HEK293T (cell line): ENCODE results near the gene TTC16.

Source experiments
- CTCF ChIA-PET: fragments of 350-600 bp; formaldehyde crosslinking; extraction: SDS; loops from one replicate; lab custom pipeline; 2021; ENCODE audit warnings: antibody characterized with exemption, inconsistent platforms; lab: Yijun Ruan, JAX
- POLR2A ChIA-PET: fragments of 350-600 bp; formaldehyde crosslinking; extraction: SDS; loops from one replicate; lab custom pipeline; 2020; ENCODE audit warnings: antibody characterized with exemption, inconsistent platforms; lab: Yijun Ruan, JAX
- DNase-seq: peaks from one replicate; pipeline ENCODE4 v3.0.0; 2012; ENCODE audit warnings: mixed read lengths; ENCODE audit errors: extremely low spot score
- ARNT ChIP-seq: fragments of 450-650 bp; IDR thresholded peaks from 2 replicates; pipeline ENCODE4 v1.6.1; 2017; ENCODE audit warnings: mild to moderate bottlenecking
- BHLHE40 ChIP-seq: fragments of 450-650 bp; IDR thresholded peaks from 2 replicates; pipeline ENCODE4 v1.6.1; 2016; ENCODE audit warnings: mild to moderate bottlenecking, moderate library complexity, borderline replicate concordance
- CTBP1 ChIP-seq: fragments of 450-650 bp; IDR thresholded peaks from 2 replicates; pipeline ENCODE4 v1.6.1; 2016; ENCODE audit warnings: borderline replicate concordance
- ELF4 ChIP-seq: fragments of 450-650 bp; IDR thresholded peaks from 2 replicates; pipeline ENCODE4 v1.6.1; 2017; ENCODE audit warnings: antibody characterized with exemption
- FOXA1 ChIP-seq: fragments of 450-650 bp; IDR thresholded peaks from 2 replicates; pipeline ENCODE4 v1.6.1; 2016; ENCODE audit warnings: mild to moderate bottlenecking
- FOXK2 ChIP-seq: fragments of 450-650 bp; IDR thresholded peaks from 2 replicates; pipeline ENCODE4 v1.6.1; 2016; ENCODE audit warnings: mild to moderate bottlenecking
- FOXM1 ChIP-seq: fragments of 450-650 bp; IDR thresholded peaks from 2 replicates; pipeline ENCODE4 v1.6.1; 2017; ENCODE audit warnings: mild to moderate bottlenecking, borderline replicate concordance
- HDGF ChIP-seq: fragments of 450-650 bp; IDR thresholded peaks from 2 replicates; pipeline ENCODE4 v1.6.1; 2017; ENCODE audit warnings: antibody characterized with exemption, borderline replicate concordance
- L3MBTL2 ChIP-seq: fragments of 450-650 bp; conservative IDR thresholded peaks from 2 replicates; pipeline ENCODE4 v1.6.1; 2016; ENCODE audit warnings: mild to moderate bottlenecking
- LEF1 ChIP-seq: fragments of 450-650 bp; IDR thresholded peaks from 2 replicates; pipeline ENCODE4 v1.6.1; 2017; ENCODE audit warnings: mild to moderate bottlenecking, borderline replicate concordance
- NFRKB ChIP-seq: fragments of 450-650 bp; IDR thresholded peaks from 2 replicates; pipeline ENCODE4 v1.6.1; 2016; ENCODE audit warnings: mild to moderate bottlenecking, moderate library complexity
- PKNOX1 ChIP-seq: fragments of 450-650 bp; IDR thresholded peaks from 2 replicates; pipeline ENCODE4 v1.6.1; 2016
- SP1 ChIP-seq: fragments of 450-650 bp; IDR thresholded peaks from 2 replicates; pipeline ENCODE4 v1.6.1; 2017
- SUZ12 ChIP-seq: fragments of 450-650 bp; IDR thresholded peaks from 2 replicates; pipeline ENCODE4 v1.6.1; 2016; ENCODE audit warnings: mild to moderate bottlenecking
- TARDBP ChIP-seq: fragments of 450-650 bp; IDR thresholded peaks from 2 replicates; pipeline ENCODE4 v1.6.1; 2016
- ZNF384 ChIP-seq: fragments of 450-650 bp; IDR thresholded peaks from 2 replicates; pipeline ENCODE4 v1.6.1; 2016

Gene TTC16

DNA sequence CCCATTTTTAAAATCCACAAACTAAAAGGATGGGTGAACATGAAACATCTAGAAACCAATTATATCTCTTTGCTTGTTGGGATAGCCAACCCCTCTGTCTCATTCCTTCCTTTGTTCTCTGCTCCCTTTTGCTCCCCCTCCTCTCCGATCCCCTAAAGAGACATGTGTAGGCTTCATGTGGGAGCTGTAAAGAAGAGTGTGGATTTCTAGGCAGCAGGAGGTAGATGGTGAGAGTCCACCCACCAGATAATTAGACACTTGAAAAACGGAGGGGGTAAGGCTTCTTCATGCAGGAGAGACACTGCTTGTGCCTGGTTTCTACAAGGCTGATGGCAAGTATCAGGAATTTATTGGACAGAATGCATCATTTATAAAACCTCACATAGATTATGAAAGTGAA, 36.4 kb upstream of the TTC16 start:
- no peak for DNase-seq
- ChIA-PET POLR2A (interaction anchor here (0.5 kb wide), 1 partner anchor 109 kb away, joined by 3 read pairs; no protein-coding TSS in a partner anchor), CTCF (no interaction called here)
- TF ChIP-seq FOXM1 (no peak), ELF4 (no peak)

GRCh38 chr9:127680226-127680625, 35.7 kb upstream of the TTC16 start:
- ChIA-PET CTCF (no interaction called here), POLR2A (interaction anchor here (0.5 to 0.9 kb wide), 2 partner anchors 110 to 147 kb away, joined by 3 read pairs; no protein-coding TSS in a partner anchor)
- no peak for TF ChIP-seq SUZ12
- no peak for TF ChIP-seq TARDBP
- no peak for TF ChIP-seq PKNOX1
- no peak for TF ChIP-seq BHLHE40
- no peak for DNase-seq

DNA sequence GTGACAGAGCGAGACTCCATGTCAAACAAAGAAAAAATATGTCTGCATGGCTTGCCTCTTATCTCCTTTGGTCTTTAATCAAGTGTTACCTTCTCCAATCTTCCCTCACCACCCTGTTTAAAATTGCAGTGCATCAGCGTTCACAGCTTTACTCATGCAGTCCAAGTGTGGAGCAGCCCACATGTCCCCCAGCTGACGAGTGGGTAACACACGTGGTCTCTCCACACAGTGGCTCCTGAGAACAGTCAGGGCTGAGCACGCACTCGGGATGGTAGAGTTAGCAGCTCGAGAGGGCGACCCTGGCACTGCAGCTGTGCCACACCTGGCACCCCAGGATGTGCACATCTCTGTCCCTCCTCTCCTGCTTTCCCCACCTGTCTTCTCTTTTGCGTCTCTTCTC, 35.0 kb upstream of the TTC16 start:
- no peak for TF ChIP-seq L3MBTL2
- TF ChIP-seq CTBP1: no peak
- TF ChIP-seq HDGF: no peak
- no peak for DNase-seq
- POLR2A ChIA-PET: interaction anchor here (0.9 kb wide), 1 partner anchor 148 kb away, joined by 3 read pairs; no protein-coding TSS in a partner anchor
- CTCF ChIA-PET: no interaction called here

DNA sequence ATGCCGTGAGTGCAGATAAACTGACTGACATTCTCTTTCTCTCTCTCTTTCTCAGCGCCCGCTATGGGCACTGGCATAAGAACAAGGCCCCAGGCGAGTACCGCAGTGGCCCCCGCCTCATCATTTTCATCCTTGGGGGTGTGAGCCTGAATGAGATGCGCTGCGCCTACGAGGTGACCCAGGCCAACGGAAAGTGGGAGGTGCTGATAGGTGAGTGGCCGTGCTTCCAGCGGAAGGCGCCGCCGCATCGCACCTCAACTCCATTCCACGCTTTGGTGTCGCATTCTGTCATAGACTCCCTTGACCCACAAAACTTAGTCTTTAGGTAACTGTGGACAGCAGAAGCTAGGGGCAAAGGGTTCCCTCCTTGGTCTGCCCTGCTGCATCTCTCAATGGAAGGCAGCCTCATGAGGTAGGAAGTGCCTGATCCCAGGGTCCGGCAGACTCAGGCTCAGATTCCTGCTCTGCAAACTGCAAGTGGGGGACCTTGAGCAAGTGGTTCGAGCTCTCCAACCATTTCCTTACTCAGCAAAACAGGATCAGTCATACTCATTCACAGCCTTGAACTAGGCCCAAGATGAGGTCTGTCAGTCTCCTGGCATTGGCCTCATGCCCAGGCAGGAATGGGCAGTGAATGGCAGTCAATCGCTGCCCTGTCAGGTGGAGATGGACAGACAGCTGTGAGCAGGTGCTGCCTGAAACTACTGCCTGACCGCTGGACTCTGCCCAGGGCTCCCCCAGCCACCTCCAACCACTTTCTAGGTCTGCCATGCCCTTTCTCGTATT, 33.3 kb upstream of the TTC16 start:
- no peak for DNase-seq
- no peak for TF ChIP-seq TARDBP
- no peak for TF ChIP-seq SUZ12
- no peak for TF ChIP-seq FOXA1
- no peak for TF ChIP-seq HDGF
- no peak for TF ChIP-seq ARNT
- TF ChIP-seq ZNF384: no peak
- no peak for TF ChIP-seq LEF1
- no peak for TF ChIP-seq PKNOX1
- no peak for TF ChIP-seq FOXK2
- no peak for TF ChIP-seq L3MBTL2
- no peak for TF ChIP-seq BHLHE40
- TF ChIP-seq SP1: no peak
- no peak for TF ChIP-seq NFRKB
- TF ChIP-seq ELF4: no peak
- no peak for TF ChIP-seq CTBP1
- TF ChIP-seq FOXM1: no peak
- ChIA-PET POLR2A (no interaction called here), CTCF (interaction anchor here (0.6 kb wide), 1 partner anchor 30 kb away, joined by 3 read pairs; no protein-coding TSS in a partner anchor)

DNA sequence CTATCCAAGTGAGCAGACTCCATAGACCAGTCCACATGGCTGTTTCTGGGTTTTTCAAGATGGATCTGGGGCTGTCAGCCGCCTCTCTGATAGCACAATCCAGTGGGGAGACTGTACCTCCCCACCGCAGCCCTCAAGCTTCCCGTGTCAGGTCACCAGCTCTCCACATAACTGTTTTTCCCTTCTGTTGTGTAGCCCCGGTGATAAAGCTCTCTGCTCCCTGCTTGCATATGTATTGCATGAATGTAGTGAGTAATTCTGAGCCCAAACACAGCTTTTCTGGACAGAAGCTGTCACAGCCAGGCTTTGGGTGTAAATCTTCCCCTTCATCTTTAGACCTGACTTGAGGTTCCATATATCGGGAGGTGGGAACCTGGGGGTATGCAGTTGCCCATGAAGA, 32.2 kb upstream of the TTC16 start:
- CTCF ChIA-PET: no interaction called here
- no peak for DNase-seq
- TF ChIP-seq SUZ12: no peak
- no peak for TF ChIP-seq LEF1
- no peak for TF ChIP-seq ARNT
- no peak for TF ChIP-seq ZNF384
- no peak for TF ChIP-seq TARDBP
- no peak for TF ChIP-seq SP1
- POLR2A ChIA-PET: interaction anchor here (0.8 to 1.0 kb wide), 2 partner anchors 21 to 76 kb away, joined by 3 read pairs; no protein-coding TSS in a partner anchor

DNA sequence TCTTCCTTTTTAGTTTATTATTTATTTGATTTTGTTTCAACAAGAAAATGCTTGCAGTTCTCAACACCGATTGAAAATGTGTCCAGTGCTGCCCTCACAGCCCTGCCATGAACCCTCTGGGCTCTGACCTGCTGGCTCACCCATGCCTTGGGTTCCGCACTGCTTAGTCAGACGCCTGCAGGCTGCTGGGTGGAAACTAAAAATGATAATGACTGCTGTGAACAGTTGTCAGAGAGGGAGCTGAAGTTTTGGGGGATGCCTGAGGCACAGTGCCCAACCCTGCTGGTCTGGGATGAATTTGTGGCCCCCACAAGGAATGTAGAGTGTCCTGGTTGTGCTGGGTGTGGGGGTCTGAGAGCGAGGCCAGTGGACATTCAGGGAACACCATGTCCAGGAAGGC, 31.3 kb upstream of the TTC16 start:
- TF ChIP-seq LEF1: no peak
- TF ChIP-seq SP1: no peak
- TF ChIP-seq BHLHE40: no peak
- no peak for TF ChIP-seq ARNT
- no peak for TF ChIP-seq CTBP1
- no peak for TF ChIP-seq SUZ12
- TF ChIP-seq ELF4: no peak
- no peak for TF ChIP-seq PKNOX1
- ChIA-PET CTCF (no interaction called here), POLR2A (no interaction called here)
- no peak for DNase-seq
